ENCODE measurements around the gene CLCN7.

The CLCN7 gene

DNA sequence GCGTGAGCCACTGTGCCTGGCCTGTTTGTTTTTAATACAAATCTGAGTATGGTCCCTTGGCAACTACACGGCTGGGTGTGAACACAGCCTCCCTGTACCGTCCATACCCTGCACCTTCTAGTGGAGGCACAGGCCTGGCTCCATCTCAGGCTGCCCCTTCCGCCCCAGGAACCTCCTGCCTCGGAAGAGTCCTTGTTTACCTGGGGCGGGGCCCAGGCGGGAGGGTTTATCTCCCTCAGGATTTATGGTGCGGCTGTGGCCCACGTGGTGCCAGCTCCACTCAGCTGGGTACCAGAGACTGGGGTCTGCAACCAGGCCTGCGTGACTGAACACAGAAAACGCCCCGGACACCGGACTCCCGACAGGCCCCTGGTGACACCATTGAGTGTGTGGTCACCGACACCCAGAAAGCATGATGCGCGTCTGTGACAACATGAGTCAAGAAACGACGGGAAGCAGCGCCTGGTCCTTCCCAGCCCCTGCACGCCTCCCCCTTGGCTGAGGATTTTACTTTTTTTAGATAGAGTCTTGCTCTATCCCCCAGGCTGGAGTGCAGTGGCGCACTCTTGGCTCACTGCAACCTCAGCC is 79.3 kb downstream of the CLCN7 start:
- DNase-seq, result no peak

All from activated CD8-positive, alpha-beta memory T cell treated with anti-CD3 and anti-CD28 coated beads, Interleukin-2, amount 50 U/mL, for 4 hours (primary cell).